Bronchial epithelial cell (primary cell): ENCODE data around the gene NDUFS3. TPM values are rescaled to one million over a fixed set of nuclear protein-coding genes. Genes with fewer than 3 reads are reported as not detected.

Experiments
- DNase-seq: peaks from one replicate; pipeline ENCODE4 v3.0.0-alpha.2; 2010; ENCODE audit warnings: low read depth
- FAIRE-seq: peaks from 2 replicates; lab custom pipeline; 2011; peaks lifted over from hg19 to GRCh38; lab: Jason Lieb, UNC
- H3K27me3 ChIP-seq: 2 replicates; pipeline ENCODE4 v1.5.1; 2011; ENCODE audit warnings: low read length; ENCODE audit not compliant: control insufficient read depth, insufficient read depth
- H3K36me3 ChIP-seq: 2 replicates; pipeline ENCODE4 v1.5.1; 2011; ENCODE audit warnings: low read length; ENCODE audit not compliant: control insufficient read depth, insufficient read depth
- H3K4me3 ChIP-seq: 2 replicates; pipeline ENCODE4 v1.5.1; 2011; ENCODE audit warnings: mild to moderate bottlenecking, low read depth, low read length, control low read depth
- CTCF ChIP-seq: IDR thresholded peaks from 2 replicates; pipeline ENCODE4 v1.5.1; 2011; ENCODE audit warnings: mild to moderate bottlenecking, moderate library complexity, low read length, control low read depth, inconsistent platforms; ENCODE audit not compliant: insufficient read depth, severe bottlenecking
- total RNA-seq: library from RNA; depleted of rRNA; stranded (reverse); fragments of >200 nt; gene quantifications from 2 replicates; pipeline ENCODE4 v1.2.1, GENCODE V29; 2014

The NDUFS3 gene
- total RNA-seq, 1 donor from 2014 or later, result 67.7 TPM

DNA sequence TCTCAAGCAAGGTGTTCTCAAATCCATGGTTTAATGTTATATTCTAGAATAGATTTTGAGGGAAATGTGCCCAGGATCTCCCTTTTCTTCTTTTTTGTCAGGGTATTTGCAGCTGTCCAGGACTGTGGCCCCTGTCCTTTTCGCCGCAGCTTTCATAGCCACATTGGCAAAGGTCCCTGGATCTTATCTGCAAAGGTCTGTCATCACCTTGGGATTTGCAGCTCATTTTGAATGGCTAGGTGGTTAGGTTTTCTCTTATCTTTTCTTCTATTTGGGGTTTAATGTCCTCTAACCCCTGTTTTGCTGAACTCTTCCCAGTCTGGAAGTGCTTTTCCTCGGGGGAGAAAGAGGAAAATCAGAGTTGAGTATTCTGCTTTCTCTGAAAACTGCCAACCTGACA, 27.0 kb downstream of the NDUFS3 start:
- FAIRE-seq (no peak), DNase-seq (no peak)
- Histone ChIP-seq H3K27me3 (no peaks in the 10 kb centered on the region), H3K4me3 (no peak overlapping the region), H3K36me3 (no peaks in the 10 kb centered on the region)
- TF ChIP-seq CTCF, result no peak

DNA sequence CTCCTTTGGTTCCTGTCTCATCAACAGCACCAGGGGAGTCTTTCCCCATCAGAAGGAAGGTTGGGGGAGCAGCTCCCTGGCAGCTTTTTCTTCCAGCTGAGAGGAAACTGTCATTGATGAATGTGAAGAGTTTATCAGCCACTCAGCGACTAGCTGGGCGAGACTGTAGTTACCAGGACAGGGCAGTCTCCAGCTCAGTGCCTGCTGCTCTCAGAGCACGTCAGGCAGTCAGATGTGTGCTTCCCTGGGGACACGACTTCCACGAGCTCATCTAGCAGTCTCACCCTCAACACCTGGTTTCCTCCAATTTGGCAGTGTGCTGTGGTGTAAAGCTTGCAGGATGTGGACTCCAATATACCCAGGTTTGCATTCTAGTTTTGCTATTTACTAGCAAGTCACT, 27.9 kb downstream of the NDUFS3 start:
- FAIRE-seq (no peak), DNase-seq (no peak)
- Histone ChIP-seq H3K36me3 (no peaks in the 10 kb centered on the region), H3K27me3 (no peaks in the 10 kb centered on the region), H3K4me3 (no peak overlapping the region)
- TF ChIP-seq CTCF, result no peak

DNA sequence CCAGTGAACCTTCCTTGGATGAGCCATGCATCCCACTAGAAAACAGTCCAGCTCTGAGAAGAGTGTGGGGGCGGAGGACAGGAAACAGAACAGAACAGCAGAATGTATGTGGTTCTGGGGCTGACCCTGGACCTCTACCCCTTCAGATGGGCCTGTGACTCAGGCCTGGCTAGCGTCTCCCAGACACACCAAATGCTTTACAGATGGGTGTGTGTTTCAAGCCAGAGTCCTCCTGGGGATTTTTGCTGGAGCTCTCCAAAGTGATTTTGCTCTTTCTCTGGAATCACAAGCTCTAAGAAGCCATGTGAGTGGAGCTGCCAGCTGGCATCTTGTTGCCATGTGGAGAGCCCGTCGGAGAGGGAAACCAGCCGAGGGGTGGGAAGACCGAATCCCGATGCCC, 28.5 kb downstream of the NDUFS3 start:
- FAIRE-seq, result no peak
- Histone ChIP-seq H3K4me3 (no peak overlapping the region), H3K36me3 (no peaks in the 10 kb centered on the region), H3K27me3 (no peaks in the 10 kb centered on the region)
- no peak for DNase-seq
- no peak for TF ChIP-seq CTCF

DNA sequence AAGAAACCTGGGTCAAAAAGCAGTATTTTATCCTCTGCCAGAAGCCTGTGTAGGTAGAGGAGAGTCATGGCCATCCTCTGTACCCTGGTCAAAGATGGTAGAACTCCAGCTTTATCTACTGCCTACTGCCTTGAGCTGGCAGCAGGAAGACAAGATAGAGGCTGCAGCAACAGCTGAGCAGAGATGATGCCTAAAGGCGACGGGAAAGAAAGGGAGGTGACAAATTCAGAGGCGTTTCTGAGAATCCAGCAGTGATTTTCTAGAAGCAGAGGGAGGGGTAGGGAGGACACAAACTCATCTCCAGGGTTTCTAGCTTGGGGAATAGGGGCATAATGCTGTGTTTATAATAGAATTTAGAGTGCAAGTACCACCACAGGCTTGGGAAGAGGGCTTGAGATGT, 30.8 kb downstream of the NDUFS3 start:
- Histone ChIP-seq H3K4me3 (no peak overlapping the region), H3K27me3 (no peaks in the 10 kb centered on the region), H3K36me3 (no peaks in the 10 kb centered on the region)
- FAIRE-seq (no peak), DNase-seq (no peak)
- no peak for TF ChIP-seq CTCF

GRCh38 chr11:47611348-47611794, 32.5 kb downstream of the NDUFS3 start:
- DNase-seq, result no peak
- Histone ChIP-seq H3K4me3 (no peak overlapping the region), H3K36me3 (no peaks in the 10 kb centered on the region), H3K27me3 (no peaks in the 10 kb centered on the region)
- no peak for TF ChIP-seq CTCF
- no peak for FAIRE-seq

DNA sequence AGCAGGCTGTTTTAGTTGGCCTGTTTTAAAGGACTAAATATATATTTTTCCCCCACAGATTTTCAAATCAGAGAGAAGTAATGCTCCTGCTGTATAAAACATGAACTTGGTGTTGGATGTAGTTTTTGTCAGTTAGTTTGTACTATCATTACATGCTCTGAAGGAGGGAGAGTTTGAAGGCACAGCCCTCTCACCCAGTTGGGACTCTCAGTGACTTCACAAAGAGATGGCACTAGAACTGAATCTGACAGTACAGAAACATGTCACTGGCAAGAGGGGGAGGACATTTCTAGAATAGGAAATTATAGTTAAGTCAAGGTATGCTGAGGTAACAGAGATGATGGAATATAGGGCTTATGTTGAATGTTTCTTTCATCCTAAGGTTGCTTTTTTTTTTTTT, 36.4 kb downstream of the NDUFS3 start:
- Histone ChIP-seq H3K27me3 (no peaks in the 10 kb centered on the region), H3K36me3 (no peaks in the 10 kb centered on the region), H3K4me3 (no peak overlapping the region)
- no peak for DNase-seq
- FAIRE-seq, result no peak
- TF ChIP-seq CTCF, result no peak
